NCI-H2081 (cell line): Measurements from ENCODE around the gene LRRC47.

Experiments
- DNase-seq, 2 experiments: peaks; one replicate each; lab custom pipeline; 2025; lab: John Stamatoyannopoulos, UW

LRRC47 gene

GRCh38 chr1:3732434-3733093 is 63.7 kb downstream of the LRRC47 start:
- DNase-seq: no peak

DNA sequence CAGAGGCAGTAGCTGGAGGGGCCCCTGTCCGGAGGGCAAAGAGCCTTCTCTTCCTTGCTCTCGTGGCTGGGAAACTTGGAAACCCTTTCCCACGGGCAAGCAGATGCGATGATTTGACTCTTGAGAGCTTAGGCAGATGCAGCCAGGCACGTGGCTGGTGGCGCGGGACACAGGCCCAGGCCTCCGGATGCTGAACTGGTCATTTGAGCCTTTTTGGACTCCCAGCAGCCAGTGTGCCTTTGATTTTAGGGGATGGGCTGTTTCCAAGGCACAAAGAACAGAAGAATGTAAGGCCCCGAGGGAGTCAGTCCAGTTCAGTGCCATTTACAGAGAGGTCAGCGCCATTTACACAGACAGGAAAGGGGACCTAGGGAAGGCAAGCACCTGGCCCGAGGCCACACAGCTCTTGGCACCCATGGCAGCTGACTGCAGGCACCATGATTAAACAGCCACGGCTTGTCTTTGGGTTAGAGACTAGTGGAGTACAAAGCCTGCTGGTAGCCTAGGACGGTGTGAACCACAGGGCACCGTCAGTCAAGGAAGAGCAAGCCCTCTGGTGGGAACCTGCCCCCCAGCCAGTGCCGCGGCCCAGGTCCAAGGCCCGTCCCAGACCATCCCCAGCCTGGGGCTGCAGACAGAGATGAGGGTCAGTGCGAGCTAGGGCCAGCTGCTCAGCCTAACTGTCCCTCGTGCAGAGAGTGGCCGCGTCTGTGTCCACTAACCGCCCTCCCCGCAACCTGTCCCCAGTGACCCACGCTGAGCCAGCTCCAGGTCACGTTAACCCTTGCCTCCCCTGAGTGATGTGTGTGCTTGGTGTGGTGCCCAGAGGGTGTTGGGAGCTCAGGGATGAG is 64.5 kb downstream of the LRRC47 start:
- DNase-seq: no peak

- no peak for DNase-seq
These were observed 65.6 kb downstream of the LRRC47 start for GRCh38 chr1:3730543-3731247.

GRCh38 chr1:3729594-3730542 is 66.4 kb downstream of the LRRC47 start:
- no peak for DNase-seq
